ENCODE results near the gene TCF4.

TCF4 gene

GRCh38 chr18:55245211-55245614 lies 342.8 kb downstream of the TCF4 start:
- Histone ChIP-seq H3K9ac (ENCODE audit: insufficient read length) (no peak overlapping the region), H3K27ac (no peak overlapping the region; the same call in 1 of the 2 replicates), H3K36me3 (ENCODE audit: insufficient read depth, low read length) (no peaks in the 10 kb centered on the region; the same call in 1 of the 2 replicates)

GRCh38 chr18:55244546-55244945 lies 343.4 kb downstream of the TCF4 start:
- H3K9me3 ChIP-seq (ENCODE audit: low read depth, low read length) = no peaks in the 10 kb centered on the region
- no peak for DNase-seq (ENCODE audit: low read depth, low spot score)
- no peak for TF ChIP-seq POLR2AphosphoS5 (IDR thresholded peaks at IDR 0.05; ENCODE audit: borderline replicate concordance, low read depth, low read length)
- TF ChIP-seq EZH2 (IDR thresholded peaks at IDR 0.05) = no peak
- no peak for TF ChIP-seq FOXP2 (optimal IDR thresholded peaks at IDR 0.05; ENCODE audit: control extremely low read depth, extremely low read length, insufficient read depth)
- H3K27ac ChIP-seq = no peak overlapping the region
- H3K4me3 ChIP-seq = no peak overlapping the region
- no peaks in the 10 kb centered on the region; the same call in 1 of the 2 replicates for H3K36me3 ChIP-seq (ENCODE audit: insufficient read depth, low read length)
- H3K9ac ChIP-seq (ENCODE audit: insufficient read length) = no peak overlapping the region

More at GRCh38 chr18:55245211-55245614, 342.8 kb downstream of the TCF4 start:
- H3K9me3 ChIP-seq (ENCODE audit: low read depth, low read length) = no peaks in the 10 kb centered on the region
- no peak for DNase-seq (ENCODE audit: low read depth, low spot score)
- no peak for TF ChIP-seq FOXP2 (optimal IDR thresholded peaks at IDR 0.05; ENCODE audit: control extremely low read depth, extremely low read length, insufficient read depth)
- no peak for TF ChIP-seq POLR2AphosphoS5 (IDR thresholded peaks at IDR 0.05; ENCODE audit: borderline replicate concordance, low read depth, low read length)
- no peak for TF ChIP-seq EZH2 (IDR thresholded peaks at IDR 0.05)
- H3K4me3 ChIP-seq = no peak overlapping the region

GRCh38 chr18:55243857-55244256 lies 344.1 kb downstream of the TCF4 start:
- TF ChIP-seq EZH2 (IDR thresholded peaks at IDR 0.05) (no peak), FOXP2 (optimal IDR thresholded peaks at IDR 0.05; ENCODE audit: control extremely low read depth, extremely low read length, insufficient read depth) (no peak), POLR2AphosphoS5 (IDR thresholded peaks at IDR 0.05; ENCODE audit: borderline replicate concordance, low read depth, low read length) (no peak)
- H3K27ac ChIP-seq = no peak overlapping the region
- no peak overlapping the region for H3K9ac ChIP-seq (ENCODE audit: insufficient read length)
- no peaks in the 10 kb centered on the region; the same call in 1 of the 2 replicates for H3K36me3 ChIP-seq (ENCODE audit: insufficient read depth, low read length)
- no peak overlapping the region for H3K4me3 ChIP-seq
- H3K9me3 ChIP-seq (ENCODE audit: low read depth, low read length) = no peaks in the 10 kb centered on the region
- DNase-seq (ENCODE audit: low read depth, low spot score) = no peak

GRCh38 chr18:55243255-55243654 lies 344.7 kb downstream of the TCF4 start:
- Histone ChIP-seq H3K9ac (ENCODE audit: insufficient read length) (no peak overlapping the region), H3K9me3 (ENCODE audit: low read depth, low read length) (no peaks in the 10 kb centered on the region), H3K27ac (no peak overlapping the region), H3K36me3 (ENCODE audit: insufficient read depth, low read length) (no peaks in the 10 kb centered on the region; the same call in 1 of the 2 replicates), H3K4me3 (no peak overlapping the region)
- no peak for DNase-seq (ENCODE audit: low read depth, low spot score)
- TF ChIP-seq POLR2AphosphoS5 (IDR thresholded peaks at IDR 0.05; ENCODE audit: borderline replicate concordance, low read depth, low read length) (no peak), EZH2 (IDR thresholded peaks at IDR 0.05) (no peak), FOXP2 (optimal IDR thresholded peaks at IDR 0.05; ENCODE audit: control extremely low read depth, extremely low read length, insufficient read depth) (no peak)

- Histone ChIP-seq H3K36me3 (ENCODE audit: insufficient read depth, low read length) (no peaks in the 10 kb centered on the region; the same call in 1 of the 2 replicates), H3K9ac (ENCODE audit: insufficient read length) (no peak overlapping the region), H3K9me3 (ENCODE audit: low read depth, low read length) (no peaks in the 10 kb centered on the region), H3K27ac (no peak overlapping the region), H3K4me3 (no peak overlapping the region)
- no peak for TF ChIP-seq EZH2 (IDR thresholded peaks at IDR 0.05)
- TF ChIP-seq POLR2AphosphoS5 (IDR thresholded peaks at IDR 0.05; ENCODE audit: borderline replicate concordance, low read depth, low read length) = no peak
- no peak for TF ChIP-seq FOXP2 (optimal IDR thresholded peaks at IDR 0.05; ENCODE audit: control extremely low read depth, extremely low read length, insufficient read depth)
- DNase-seq (ENCODE audit: low read depth, low spot score) = no peak
Measured at GRCh38 chr18:55240978-55241377, 347.0 kb downstream of the TCF4 start.

GRCh38 chr18:55239740-55240139 lies 348.3 kb downstream of the TCF4 start:
- Histone ChIP-seq H3K36me3 (ENCODE audit: insufficient read depth, low read length) (no peaks in the 10 kb centered on the region; the same call in 1 of the 2 replicates), H3K9me3 (ENCODE audit: low read depth, low read length) (no peaks in the 10 kb centered on the region), H3K27ac (no peak overlapping the region), H3K4me3 (no peak overlapping the region), H3K9ac (ENCODE audit: insufficient read length) (no peak overlapping the region)
- DNase-seq (ENCODE audit: low read depth, low spot score) = no peak
- TF ChIP-seq POLR2AphosphoS5 (IDR thresholded peaks at IDR 0.05; ENCODE audit: borderline replicate concordance, low read depth, low read length) (no peak), EZH2 (IDR thresholded peaks at IDR 0.05) (no peak)

- TF ChIP-seq POLR2AphosphoS5 (IDR thresholded peaks at IDR 0.05; ENCODE audit: borderline replicate concordance, low read depth, low read length) (no peak), EZH2 (IDR thresholded peaks at IDR 0.05) (no peak), FOXP2 (optimal IDR thresholded peaks at IDR 0.05; ENCODE audit: control extremely low read depth, extremely low read length, insufficient read depth) (no peak)
- no peak for DNase-seq (ENCODE audit: low read depth, low spot score)
- no peaks in the 10 kb centered on the region for H3K9me3 ChIP-seq (ENCODE audit: low read depth, low read length)
- peaks cover 14% of the 10 kb centered on the region; the same call in 1 of the 2 replicates for H3K36me3 ChIP-seq (ENCODE audit: insufficient read depth, low read length)
- H3K27ac ChIP-seq = no peak overlapping the region
- no peak overlapping the region for H3K9ac ChIP-seq (ENCODE audit: insufficient read length)
- H3K4me3 ChIP-seq = no peak overlapping the region
Measured at GRCh38 chr18:55237660-55238059, 350.3 kb downstream of the TCF4 start.

GRCh38 chr18:55236150-55236931 lies 351.7 kb downstream of the TCF4 start:
- H3K9ac ChIP-seq (ENCODE audit: insufficient read length) = no peak overlapping the region
- no peak for TF ChIP-seq EZH2 (IDR thresholded peaks at IDR 0.05)
- peak; percentile 47 for TF ChIP-seq FOXP2 (optimal IDR thresholded peaks at IDR 0.05; ENCODE audit: control extremely low read depth, extremely low read length, insufficient read depth)
- peak; percentile 80 for DNase-seq (ENCODE audit: low read depth, low spot score)
- no peaks in the 10 kb centered on the region for H3K9me3 ChIP-seq (ENCODE audit: low read depth, low read length)
- H3K36me3 ChIP-seq (ENCODE audit: insufficient read depth, low read length) = peaks cover 27% of the 10 kb centered on the region; the same call in 1 of the 2 replicates
- H3K27ac ChIP-seq = peak overlapping the region; percentile 83
- peak overlapping the region; percentile 38 for H3K4me3 ChIP-seq
